Fibroblast of lung (primary cell): ENCODE data around the gene CFAP92. TPM values are rescaled to one million over a fixed set of nuclear protein-coding genes. Genes with fewer than 3 reads are reported as not detected.

ENCODE experiments used
- DNase-seq, 2 donors: peaks; one replicate each; pipeline versions ENCODE4 v3.0.0 to v3.0.0-alpha.2; 2010; ENCODE audit warnings: low read depth in 2 of 2
- H2AFZ ChIP-seq: 2 replicates; pipeline ENCODE4 v1.5.1; 2012; ENCODE audit warnings: low read length, control low read depth, inconsistent platforms
- H3K27ac ChIP-seq: 2 replicates; pipeline ENCODE4 v1.5.1; 2011; ENCODE audit warnings: low read length, control low read depth; ENCODE audit not compliant: insufficient read depth
- H3K27me3 ChIP-seq: 2 replicates; pipeline ENCODE4 v1.5.1; 2011; ENCODE audit warnings: mild to moderate bottlenecking, low read length; ENCODE audit not compliant: control insufficient read depth, insufficient read depth
- H3K36me3 ChIP-seq: 2 replicates; pipeline ENCODE4 v1.5.1; 2011; ENCODE audit warnings: low read length; ENCODE audit not compliant: control insufficient read depth, insufficient read depth
- H3K4me1 ChIP-seq: 2 replicates; pipeline ENCODE4 v1.5.1; 2011; ENCODE audit warnings: low read length; ENCODE audit not compliant: control insufficient read depth, insufficient read depth; ENCODE audit errors: extremely low read depth
- H3K4me2 ChIP-seq: 2 replicates; pipeline ENCODE4 v1.5.1; 2011; ENCODE audit warnings: low read length, control low read depth; ENCODE audit not compliant: insufficient read depth; ENCODE audit errors: extremely low read depth
- H3K4me3 ChIP-seq, 4 experiments: fragments of 200-600 bp in 1 of 4; sonication (generic) in 1 of 4; replicated peaks in 1 of 4; 2 replicates each; pipeline ENCODE4 v1.5.1; 2011 to 2016; ENCODE audit warnings: low read length in 4 of 4, low read depth in 3 of 4, mild to moderate bottlenecking in 3 of 4, control low read depth in 2 of 4, inconsistent platforms in 1 of 4, mixed read lengths in 1 of 4; ENCODE audit not compliant: insufficient read depth in 1 of 4; ENCODE audit errors: control extremely low read depth in 1 of 4
- H3K79me2 ChIP-seq: 2 replicates; pipeline ENCODE4 v1.5.1; 2012; ENCODE audit warnings: mild to moderate bottlenecking, low read length, inconsistent platforms; ENCODE audit not compliant: control insufficient read depth, insufficient read depth
- H3K9ac ChIP-seq: 2 replicates; pipeline ENCODE4 v1.5.1; 2011; ENCODE audit warnings: mild to moderate bottlenecking, low read length, control low read depth; ENCODE audit not compliant: insufficient read depth
- H3K9me3 ChIP-seq: 2 replicates; pipeline ENCODE4 v1.5.1; 2012; ENCODE audit warnings: low read depth, low read length; ENCODE audit not compliant: control insufficient read depth, insufficient read depth
- H4K20me1 ChIP-seq: 2 replicates; pipeline ENCODE4 v1.5.1; 2011; ENCODE audit warnings: low read length; ENCODE audit not compliant: control insufficient read depth, insufficient read depth; ENCODE audit errors: extremely low read depth
- EZH2 ChIP-seq: IDR thresholded peaks from 2 replicates; pipeline ENCODE4 v1.5.1; 2012; ENCODE audit warnings: low read length, control low read depth, mild to moderate bottlenecking; ENCODE audit errors: missing control alignments
- polyA plus RNA-seq, 2 donors: library from polyadenylated mRNA; depleted of rRNA in 1 of 2; stranded (reverse) in 1 of 2; unstranded in 1 of 2; fragments of >200 nt; gene quantifications; 2 replicates each; pipeline ENCODE4 v1.2.1, GENCODE V29; 2011 to 2012; ENCODE audit warnings: missing spikeins in 1 of 2
- total RNA-seq: library from RNA; depleted of rRNA; stranded (reverse); fragments of >200 nt; gene quantifications from 2 replicates; pipeline ENCODE4 v1.2.1, GENCODE V29; 2014
- TF ChIP-seq, protein P1 (sequence below), 2 donors: IDR thresholded peaks in 1 of 2; conservative IDR thresholded peaks in 1 of 2; 1 replicate in 1 of 2; 2 replicates in 1 of 2; pipeline ENCODE4 v1.5.1; 2011 to 2012; ENCODE audit warnings: low read length in 2 of 2, control low read depth in 1 of 2, inconsistent platforms in 1 of 2, low read depth in 1 of 2, mild to moderate bottlenecking in 1 of 2

Gene CFAP92
- total and polyA plus RNA-seq, 2 donors (not counting 1 experiment from before 2014, with no cell fraction given) = 0.07 TPM; not detected in 1

DNA sequence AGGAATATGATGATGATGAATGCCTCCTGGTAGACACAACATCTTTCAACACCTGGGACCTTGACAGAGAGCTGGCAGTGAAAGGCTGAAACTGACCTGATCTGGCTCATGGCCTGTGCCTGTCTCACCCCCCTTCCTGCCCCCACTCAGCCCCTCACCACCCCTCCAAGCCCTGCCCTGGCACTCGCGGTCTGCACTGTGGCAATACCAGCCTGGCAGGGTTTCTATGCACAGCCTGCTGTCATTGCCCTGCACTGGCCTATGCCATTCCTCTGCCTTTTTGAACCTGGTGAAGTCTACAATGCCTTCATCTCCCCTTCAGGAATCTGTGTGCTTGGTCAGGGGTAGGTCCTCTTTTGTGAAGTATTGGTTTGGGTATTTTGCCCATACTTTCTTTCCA lies 58.0 kb downstream of the CFAP92 start:
- Histone ChIP-seq H3K27me3 (peaks cover 5% of the 10 kb centered on the region), H2AFZ (no peak overlapping the region), H3K27ac (no peak overlapping the region), H3K79me2 (no peaks in the 10 kb centered on the region), H3K4me2 (no peak overlapping the region), H3K36me3 (no peaks in the 10 kb centered on the region), H3K4me1 (no peaks in the 10 kb centered on the region), H3K9ac (no peak overlapping the region), H3K4me3 (no peak overlapping the region), H3K9me3 (no peaks in the 10 kb centered on the region), H4K20me1 (no peaks in the 10 kb centered on the region)
- no peak for DNase-seq
- TF ChIP-seq EZH2 = no peak
- TF ChIP-seq, protein P1, sequence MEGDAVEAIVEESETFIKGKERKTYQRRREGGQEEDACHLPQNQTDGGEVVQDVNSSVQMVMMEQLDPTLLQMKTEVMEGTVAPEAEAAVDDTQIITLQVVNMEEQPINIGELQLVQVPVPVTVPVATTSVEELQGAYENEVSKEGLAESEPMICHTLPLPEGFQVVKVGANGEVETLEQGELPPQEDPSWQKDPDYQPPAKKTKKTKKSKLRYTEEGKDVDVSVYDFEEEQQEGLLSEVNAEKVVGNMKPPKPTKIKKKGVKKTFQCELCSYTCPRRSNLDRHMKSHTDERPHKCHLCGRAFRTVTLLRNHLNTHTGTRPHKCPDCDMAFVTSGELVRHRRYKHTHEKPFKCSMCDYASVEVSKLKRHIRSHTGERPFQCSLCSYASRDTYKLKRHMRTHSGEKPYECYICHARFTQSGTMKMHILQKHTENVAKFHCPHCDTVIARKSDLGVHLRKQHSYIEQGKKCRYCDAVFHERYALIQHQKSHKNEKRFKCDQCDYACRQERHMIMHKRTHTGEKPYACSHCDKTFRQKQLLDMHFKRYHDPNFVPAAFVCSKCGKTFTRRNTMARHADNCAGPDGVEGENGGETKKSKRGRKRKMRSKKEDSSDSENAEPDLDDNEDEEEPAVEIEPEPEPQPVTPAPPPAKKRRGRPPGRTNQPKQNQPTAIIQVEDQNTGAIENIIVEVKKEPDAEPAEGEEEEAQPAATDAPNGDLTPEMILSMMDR (conservative IDR thresholded peaks at IDR 0.05 in 1 of 2, IDR thresholded peaks at IDR 0.05 in 1 of 2; ENCODE audit: low read depth in 1 of 2, low read length in 2 of 2) = no peak

DNA sequence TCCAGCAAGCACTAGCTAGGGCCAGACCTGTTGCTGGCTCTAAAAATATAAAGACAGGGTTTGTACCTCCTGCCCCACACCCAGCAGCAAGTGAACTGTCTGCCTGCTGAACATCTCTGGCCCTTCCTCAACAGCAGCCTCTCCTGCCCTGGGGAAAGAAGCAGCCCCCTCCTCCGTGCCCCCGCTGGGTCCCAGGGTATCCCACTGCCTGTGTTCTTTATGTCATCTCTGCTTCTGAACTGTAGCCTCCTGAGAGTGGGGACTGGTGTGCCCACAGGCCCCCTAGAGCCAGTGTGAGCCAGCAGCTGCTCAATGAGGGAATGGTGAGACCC lies 60.0 kb downstream of the CFAP92 start:
- Histone ChIP-seq H3K4me2 (no peak overlapping the region), H3K4me3 (no peak overlapping the region), H3K27ac (no peak overlapping the region), H3K9me3 (no peaks in the 10 kb centered on the region), H4K20me1 (no peaks in the 10 kb centered on the region), H2AFZ (no peak overlapping the region), H3K27me3 (peaks cover 5% of the 10 kb centered on the region), H3K79me2 (no peaks in the 10 kb centered on the region), H3K4me1 (no peaks in the 10 kb centered on the region), H3K36me3 (no peaks in the 10 kb centered on the region), H3K9ac (no peak overlapping the region)
- no peak for TF ChIP-seq EZH2
- TF ChIP-seq, protein P1 (conservative IDR thresholded peaks at IDR 0.05 in 1 of 2, IDR thresholded peaks at IDR 0.05 in 1 of 2; ENCODE audit: low read depth in 1 of 2, low read length in 2 of 2) = no peak
- DNase-seq = no peak

DNA sequence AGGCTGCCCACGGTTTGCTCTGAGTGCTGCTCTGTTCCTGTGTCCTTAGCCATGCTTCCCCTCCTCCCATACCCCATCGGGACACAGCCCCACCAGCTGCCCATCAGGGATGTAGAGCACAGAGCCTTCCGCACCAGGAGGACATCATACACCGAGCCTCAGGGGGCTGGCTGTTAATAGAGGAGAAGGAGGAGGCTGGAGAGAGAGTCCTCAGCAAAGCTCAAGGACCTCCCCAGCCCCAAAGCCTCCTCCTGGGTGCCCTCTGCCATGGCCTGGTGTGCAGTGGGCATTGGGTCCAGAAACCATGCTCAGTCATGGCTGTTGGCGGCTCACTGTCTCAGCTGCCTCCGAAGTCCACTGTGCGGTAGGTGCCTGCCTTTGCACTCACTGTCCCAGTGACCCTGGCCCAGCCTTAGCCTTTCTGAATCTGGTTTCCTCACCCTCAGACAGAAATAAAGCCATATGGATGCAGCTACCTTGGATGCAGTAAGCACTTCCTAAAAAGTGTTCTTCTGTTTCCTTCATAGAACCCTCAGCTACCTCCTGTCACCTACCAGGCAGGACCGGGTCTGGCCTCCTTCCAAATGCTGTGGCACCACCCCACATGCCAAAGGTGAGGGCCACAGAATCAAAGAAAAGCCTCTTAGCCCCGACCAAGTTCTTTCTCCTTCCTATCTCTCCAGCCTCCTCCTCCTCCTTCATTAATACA lies 60.5 kb downstream of the CFAP92 start:
- H3K36me3 ChIP-seq = no peaks in the 10 kb centered on the region
- DNase-seq = no peak
- no peak overlapping the region for H3K4me3 ChIP-seq
- H3K27me3 ChIP-seq = peaks cover 5% of the 10 kb centered on the region
- no peak overlapping the region for H2AFZ ChIP-seq
- no peaks in the 10 kb centered on the region for H3K79me2 ChIP-seq
- TF ChIP-seq EZH2 = no peak
- TF ChIP-seq, protein P1 (conservative IDR thresholded peaks at IDR 0.05 in 1 of 2, IDR thresholded peaks at IDR 0.05 in 1 of 2; ENCODE audit: low read depth in 1 of 2, low read length in 2 of 2) = no peak
- H3K9me3 ChIP-seq = no peaks in the 10 kb centered on the region
- H3K27ac ChIP-seq = no peak overlapping the region
- no peak overlapping the region for H3K4me2 ChIP-seq
- no peak overlapping the region for H3K9ac ChIP-seq
- H4K20me1 ChIP-seq = no peaks in the 10 kb centered on the region
- H3K4me1 ChIP-seq = no peaks in the 10 kb centered on the region
